NB4 (cell line): ENCODE data around the gene ZBTB20.

Experiments
- POLR2A ChIP-seq: IDR thresholded peaks from 2 replicates; pipeline ENCODE4 v1.6.1; 2011; ENCODE audit warnings: mild to moderate bottlenecking; ENCODE audit not compliant: insufficient read length; ENCODE audit errors: extremely low read depth
- TF ChIP-seq, protein P1 (sequence below): IDR thresholded peaks from one replicate; pipeline ENCODE4 v1.5.1; 2012; ENCODE audit warnings: low read depth, low read length

DNA sequence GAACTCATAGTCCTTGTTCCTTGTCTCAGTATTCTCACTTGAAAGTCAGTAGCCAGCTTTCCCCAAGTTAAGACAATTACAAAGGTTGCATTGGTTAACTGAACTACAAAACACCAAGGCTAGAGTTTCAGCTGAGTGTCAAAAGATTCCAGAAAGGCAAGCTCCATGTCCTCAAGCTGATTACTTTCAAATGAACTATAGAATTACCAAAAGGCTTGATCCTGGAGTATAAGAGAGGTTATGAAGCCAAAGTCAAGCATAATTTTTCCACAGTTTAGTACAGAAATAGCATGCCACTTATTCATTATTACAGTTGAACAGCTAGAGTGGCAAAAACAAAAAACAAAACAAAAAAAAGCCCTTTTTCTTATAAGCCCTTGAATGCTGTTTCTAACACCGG is 51.9 kb downstream of the ZBTB20 start:
- TF ChIP-seq, protein P1, sequence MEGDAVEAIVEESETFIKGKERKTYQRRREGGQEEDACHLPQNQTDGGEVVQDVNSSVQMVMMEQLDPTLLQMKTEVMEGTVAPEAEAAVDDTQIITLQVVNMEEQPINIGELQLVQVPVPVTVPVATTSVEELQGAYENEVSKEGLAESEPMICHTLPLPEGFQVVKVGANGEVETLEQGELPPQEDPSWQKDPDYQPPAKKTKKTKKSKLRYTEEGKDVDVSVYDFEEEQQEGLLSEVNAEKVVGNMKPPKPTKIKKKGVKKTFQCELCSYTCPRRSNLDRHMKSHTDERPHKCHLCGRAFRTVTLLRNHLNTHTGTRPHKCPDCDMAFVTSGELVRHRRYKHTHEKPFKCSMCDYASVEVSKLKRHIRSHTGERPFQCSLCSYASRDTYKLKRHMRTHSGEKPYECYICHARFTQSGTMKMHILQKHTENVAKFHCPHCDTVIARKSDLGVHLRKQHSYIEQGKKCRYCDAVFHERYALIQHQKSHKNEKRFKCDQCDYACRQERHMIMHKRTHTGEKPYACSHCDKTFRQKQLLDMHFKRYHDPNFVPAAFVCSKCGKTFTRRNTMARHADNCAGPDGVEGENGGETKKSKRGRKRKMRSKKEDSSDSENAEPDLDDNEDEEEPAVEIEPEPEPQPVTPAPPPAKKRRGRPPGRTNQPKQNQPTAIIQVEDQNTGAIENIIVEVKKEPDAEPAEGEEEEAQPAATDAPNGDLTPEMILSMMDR: no peak
- no peak for TF ChIP-seq POLR2A
